Liver (tissue), 3 donors: ENCODE results near the gene GSK3B.

Experiments
- CTCF ChIP-seq: fragments of 150-350 bp; IDR thresholded peaks from 2 replicates; pipeline ENCODE4 v1.5.1; 2017; ENCODE audit warnings: improper control_type of control experiment, low read depth, low read length; ENCODE audit not compliant: missing input control
- EGR1 ChIP-seq, 2 donors: IDR thresholded peaks; 2 replicates each; pipeline ENCODE4 v1.6.1; 2016 to 2018; ENCODE audit warnings: antibody characterized with exemption in 2 of 2, low read depth in 2 of 2
- FOXA1 ChIP-seq: IDR thresholded peaks from 2 replicates; pipeline ENCODE4 v1.6.1; 2016; ENCODE audit warnings: antibody characterized with exemption
- JUND ChIP-seq, 2 donors: IDR thresholded peaks; 2 replicates each; pipeline ENCODE4 v1.6.1; 2016; ENCODE audit warnings: antibody characterized with exemption in 2 of 2
- MAX ChIP-seq: IDR thresholded peaks from 2 replicates; pipeline ENCODE4 v1.6.1; 2016; ENCODE audit warnings: antibody characterized with exemption
- NR2F2 ChIP-seq: IDR thresholded peaks from 2 replicates; pipeline ENCODE4 v1.6.1; 2016; ENCODE audit warnings: antibody characterized with exemption
- RAD21 ChIP-seq, 2 donors: IDR thresholded peaks; 2 replicates each; pipeline ENCODE4 v1.6.1; 2016; ENCODE audit warnings: antibody characterized with exemption in 2 of 2, mild to moderate bottlenecking in 2 of 2
- REST ChIP-seq: IDR thresholded peaks from 2 replicates; pipeline ENCODE4 v1.6.1; 2016; ENCODE audit warnings: antibody characterized with exemption, mild to moderate bottlenecking
- SP1 ChIP-seq: IDR thresholded peaks from 2 replicates; pipeline ENCODE4 v1.6.1; 2018; ENCODE audit warnings: antibody characterized with exemption, mild to moderate bottlenecking
- TAF1 ChIP-seq: conservative IDR thresholded peaks from 2 replicates; pipeline ENCODE4 v1.6.1; 2016; ENCODE audit warnings: antibody characterized with exemption, mild to moderate bottlenecking
- ZBTB33 ChIP-seq: IDR thresholded peaks from 2 replicates; pipeline ENCODE4 v1.6.1; 2016; ENCODE audit warnings: antibody characterized with exemption
- donor health status: healthy.
- donor health status: healthy.

GRCh38 chr3:120092474-120092873, 1.8 kb downstream of the GSK3B start:
- TF ChIP-seq CTCF (no peak), MAX (no peak), TAF1 (no peak), RAD21 (IDR thresholded peaks at IDR 0.05) (no peak), FOXA1 (no peak), EGR1 (IDR thresholded peaks at IDR 0.05; ENCODE audit: low read depth in 2 of 2) (no peak), JUND (IDR thresholded peaks at IDR 0.05) (no peak), SP1 (no peak), ZBTB33 (no peak), NR2F2 (no peak), REST (no peak)
